GM12864 (cell line): ENCODE data around the gene SLC47A2.

Source experiments
- DNase-seq: peaks from one replicate; pipeline ENCODE4 v3.0.0-alpha.2; 2011; ENCODE audit warnings: low read depth
- H3K4me3 ChIP-seq: 2 replicates; pipeline ENCODE4 v1.5.1; 2011; ENCODE audit warnings: mild to moderate bottlenecking, low read depth, low read length, control low read depth
- CTCF ChIP-seq: IDR thresholded peaks from 2 replicates; pipeline ENCODE4 v1.5.1; 2011; ENCODE audit warnings: low read depth, mild to moderate bottlenecking, moderate library complexity, low read length, control low read depth, inconsistent platforms; ENCODE audit errors: missing control alignments

The SLC47A2 gene

GRCh38 chr17:19733953-19734526 lies 17.7 kb upstream of the SLC47A2 start:
- DNase-seq = no peak
- TF ChIP-seq CTCF = no peak
- H3K4me3 ChIP-seq = no peak overlapping the region

DNA sequence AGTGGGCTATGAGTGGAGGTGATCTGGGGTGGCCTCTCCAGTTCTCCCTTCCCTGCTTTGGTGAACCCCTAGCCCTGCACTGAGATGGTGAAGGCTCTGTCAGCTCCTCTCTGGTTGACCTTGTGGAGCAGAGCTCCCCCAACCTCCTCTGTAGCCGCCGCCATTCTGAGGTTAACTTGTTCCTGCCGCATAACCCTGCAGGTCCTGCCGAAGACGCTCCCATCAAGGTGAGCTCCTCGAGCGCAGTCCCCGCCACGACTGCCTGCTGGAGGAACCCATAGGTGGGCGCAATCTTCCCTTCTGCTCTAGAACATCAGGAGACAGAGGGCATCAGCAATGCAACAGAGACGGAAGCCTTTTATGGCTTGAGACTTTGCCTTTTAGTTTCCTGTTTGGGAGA lies 15.2 kb upstream of the SLC47A2 start:
- DNase-seq = no peak
- no peak overlapping the region for H3K4me3 ChIP-seq
- TF ChIP-seq CTCF = no peak

- no peak for TF ChIP-seq CTCF
- no peak for DNase-seq
- H3K4me3 ChIP-seq = no peak overlapping the region
These were observed 14.5 kb upstream of the SLC47A2 start for GRCh38 chr17:19730843-19731242.

GRCh38 chr17:19729900-19730299 lies 13.5 kb upstream of the SLC47A2 start:
- no peak overlapping the region for H3K4me3 ChIP-seq
- no peak for TF ChIP-seq CTCF

DNA sequence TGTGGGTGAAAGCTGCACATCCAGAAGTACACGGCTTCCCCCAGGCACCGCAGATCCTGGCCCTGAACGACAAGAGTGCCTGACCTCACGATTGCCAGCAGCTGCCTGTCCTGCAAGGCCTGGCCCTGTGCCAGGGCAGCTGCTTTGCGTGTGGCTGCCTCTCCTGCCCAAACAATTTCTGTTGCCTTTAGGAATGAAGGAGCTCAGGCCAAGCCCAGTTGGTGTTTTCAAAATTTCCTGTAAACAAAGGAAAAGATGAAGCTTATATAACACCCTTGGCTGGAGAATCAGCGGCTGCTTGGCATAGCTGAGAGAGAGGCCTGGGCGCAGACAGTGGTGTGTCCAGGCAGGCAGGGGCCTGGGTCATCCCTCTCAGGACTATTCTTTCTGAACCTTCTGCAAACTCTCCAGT lies 11.7 kb upstream of the SLC47A2 start:
- no peak for DNase-seq
- H3K4me3 ChIP-seq = no peak overlapping the region
- no peak for TF ChIP-seq CTCF

More at GRCh38 chr17:19729900-19730299, 13.5 kb upstream of the SLC47A2 start:
- no peak for DNase-seq

DNA sequence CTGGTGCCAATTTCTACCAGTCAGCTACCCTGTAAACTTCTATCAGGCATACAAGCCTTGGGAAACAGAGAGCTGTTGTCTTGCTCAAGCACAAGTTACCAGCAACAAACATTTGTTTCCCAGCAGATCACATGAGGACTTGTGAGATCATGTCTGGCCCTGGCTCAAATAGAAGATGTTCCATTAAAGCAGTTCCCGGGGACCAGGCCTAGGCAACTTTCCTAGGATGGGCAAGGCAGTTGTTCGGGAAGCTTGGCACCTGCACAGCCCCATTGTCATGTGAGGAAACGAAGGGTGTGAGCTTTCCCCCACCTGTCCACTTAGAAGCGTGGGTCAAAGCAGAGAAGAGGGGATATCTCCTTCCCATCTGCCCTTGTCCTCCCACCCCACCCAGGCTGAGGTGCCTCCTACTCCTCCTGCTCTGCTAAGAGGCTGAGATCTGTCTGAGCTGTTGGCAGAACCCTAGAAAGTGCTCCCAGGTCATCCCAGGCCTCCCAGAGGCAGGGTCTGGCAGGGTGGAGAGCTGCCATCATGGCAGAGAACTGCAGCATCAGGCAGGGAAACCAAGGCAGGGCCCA lies 11.2 kb upstream of the SLC47A2 start:
- no peak overlapping the region for H3K4me3 ChIP-seq
- no peak for TF ChIP-seq CTCF
- no peak for DNase-seq

GRCh38 chr17:19726631-19727376 lies 10.4 kb upstream of the SLC47A2 start:
- no peak overlapping the region for H3K4me3 ChIP-seq
- TF ChIP-seq CTCF = no peak
- DNase-seq = no peak
